ENCODE results near the gene KMT2D.

KMT2D gene, protein sequence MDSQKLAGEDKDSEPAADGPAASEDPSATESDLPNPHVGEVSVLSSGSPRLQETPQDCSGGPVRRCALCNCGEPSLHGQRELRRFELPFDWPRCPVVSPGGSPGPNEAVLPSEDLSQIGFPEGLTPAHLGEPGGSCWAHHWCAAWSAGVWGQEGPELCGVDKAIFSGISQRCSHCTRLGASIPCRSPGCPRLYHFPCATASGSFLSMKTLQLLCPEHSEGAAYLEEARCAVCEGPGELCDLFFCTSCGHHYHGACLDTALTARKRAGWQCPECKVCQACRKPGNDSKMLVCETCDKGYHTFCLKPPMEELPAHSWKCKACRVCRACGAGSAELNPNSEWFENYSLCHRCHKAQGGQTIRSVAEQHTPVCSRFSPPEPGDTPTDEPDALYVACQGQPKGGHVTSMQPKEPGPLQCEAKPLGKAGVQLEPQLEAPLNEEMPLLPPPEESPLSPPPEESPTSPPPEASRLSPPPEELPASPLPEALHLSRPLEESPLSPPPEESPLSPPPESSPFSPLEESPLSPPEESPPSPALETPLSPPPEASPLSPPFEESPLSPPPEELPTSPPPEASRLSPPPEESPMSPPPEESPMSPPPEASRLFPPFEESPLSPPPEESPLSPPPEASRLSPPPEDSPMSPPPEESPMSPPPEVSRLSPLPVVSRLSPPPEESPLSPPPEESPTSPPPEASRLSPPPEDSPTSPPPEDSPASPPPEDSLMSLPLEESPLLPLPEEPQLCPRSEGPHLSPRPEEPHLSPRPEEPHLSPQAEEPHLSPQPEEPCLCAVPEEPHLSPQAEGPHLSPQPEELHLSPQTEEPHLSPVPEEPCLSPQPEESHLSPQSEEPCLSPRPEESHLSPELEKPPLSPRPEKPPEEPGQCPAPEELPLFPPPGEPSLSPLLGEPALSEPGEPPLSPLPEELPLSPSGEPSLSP (N-terminal part only)

DNA sequence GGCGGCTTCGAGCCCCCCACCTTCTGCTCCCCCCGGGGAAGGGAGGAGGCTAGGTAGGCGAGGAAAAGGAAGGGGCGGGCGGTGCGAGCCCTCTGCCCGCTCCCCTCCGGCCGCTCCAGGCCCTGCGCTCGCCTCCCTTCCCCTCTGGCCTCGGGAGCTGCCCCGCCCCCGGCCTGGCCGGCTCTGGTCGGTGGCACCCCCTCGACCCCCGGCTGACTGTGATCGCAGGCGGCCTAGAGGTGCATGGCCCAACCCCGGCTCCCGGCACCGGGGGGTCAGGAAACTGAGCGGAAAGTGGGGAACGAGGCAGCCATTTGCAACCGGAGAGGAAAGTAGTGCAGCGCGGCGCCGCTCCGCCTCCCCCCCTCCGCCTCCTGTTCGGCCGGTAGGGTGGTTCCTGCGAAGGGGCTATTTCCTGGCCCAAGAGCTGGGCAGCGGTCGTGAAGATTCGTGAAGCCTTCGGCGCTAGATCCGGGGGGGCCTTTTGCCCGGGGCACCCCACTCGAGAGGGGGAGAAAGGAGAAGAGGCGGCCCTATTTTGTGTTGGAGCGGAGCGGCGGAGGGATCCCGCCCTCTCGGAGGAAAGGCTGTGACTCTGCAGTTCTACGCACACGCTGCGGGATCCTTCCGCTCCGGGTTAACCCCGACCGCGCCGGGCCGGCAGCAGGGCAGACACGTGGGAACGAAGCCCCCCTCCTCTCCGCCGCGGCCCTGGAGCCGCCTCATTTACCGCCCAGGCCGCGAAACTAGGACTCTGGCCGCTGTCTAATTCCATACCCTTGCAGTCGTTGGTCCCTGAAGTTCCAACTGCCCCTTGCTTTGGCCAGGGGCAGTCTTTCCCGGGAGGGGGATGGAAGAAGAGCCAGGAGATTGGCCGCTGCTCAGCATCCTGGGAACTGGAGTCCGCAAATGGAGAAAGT, at the start of gene KMT2D:
KMT2D (minus strand) TSS at position 558 of the 920 bp plus-strand sequence. CDS start 5,470 bp downstream, outside the sequence.
- DNase-seq (ENCODE audit: extremely low spot score, insufficient read length, low read depth) (peak; percentile 81), FAIRE-seq (peak; percentile 64)

DNA sequence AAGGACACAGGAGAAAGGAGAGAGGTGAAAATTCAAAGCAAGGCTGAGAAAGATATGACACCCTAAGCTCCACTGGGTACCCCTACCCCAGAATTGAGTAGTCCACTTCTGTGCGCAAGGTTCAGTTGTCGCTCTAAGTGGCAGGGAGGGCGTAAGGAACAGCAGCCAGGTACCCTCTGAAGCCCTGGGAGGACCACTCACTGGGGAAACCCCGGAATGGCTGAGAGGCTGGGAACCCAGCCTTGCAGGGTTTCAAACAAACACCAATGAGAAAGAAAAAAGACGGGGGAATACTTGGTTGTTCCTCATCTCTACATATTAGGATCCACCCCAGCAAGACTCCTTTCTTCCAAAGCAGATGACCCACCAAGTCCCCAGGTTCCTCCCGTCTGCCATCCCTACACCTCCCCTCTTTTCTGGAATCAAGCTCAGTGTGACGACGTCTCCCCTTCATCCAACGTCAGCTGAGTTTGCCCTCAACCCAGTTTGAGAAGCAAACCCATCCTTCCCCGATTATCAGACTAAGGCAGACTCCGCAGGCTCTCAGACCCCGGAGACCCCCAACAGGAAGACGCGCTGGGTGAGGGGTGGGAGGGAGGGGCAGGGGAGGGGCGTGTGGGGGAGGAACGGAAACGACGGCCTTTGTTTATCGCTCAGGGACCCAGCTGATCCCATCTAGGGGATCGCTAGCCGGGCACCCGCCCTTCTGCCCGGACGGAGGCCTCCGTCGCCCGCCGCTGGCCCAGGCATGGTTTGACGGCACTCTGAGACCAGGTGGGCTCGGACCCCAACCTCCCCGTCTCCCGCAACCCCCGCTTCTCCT, 49.3 kb upstream of the KMT2D start:
- DNase-seq (ENCODE audit: extremely low spot score, insufficient read length, low read depth) (no peak), FAIRE-seq (no peak)

DNA sequence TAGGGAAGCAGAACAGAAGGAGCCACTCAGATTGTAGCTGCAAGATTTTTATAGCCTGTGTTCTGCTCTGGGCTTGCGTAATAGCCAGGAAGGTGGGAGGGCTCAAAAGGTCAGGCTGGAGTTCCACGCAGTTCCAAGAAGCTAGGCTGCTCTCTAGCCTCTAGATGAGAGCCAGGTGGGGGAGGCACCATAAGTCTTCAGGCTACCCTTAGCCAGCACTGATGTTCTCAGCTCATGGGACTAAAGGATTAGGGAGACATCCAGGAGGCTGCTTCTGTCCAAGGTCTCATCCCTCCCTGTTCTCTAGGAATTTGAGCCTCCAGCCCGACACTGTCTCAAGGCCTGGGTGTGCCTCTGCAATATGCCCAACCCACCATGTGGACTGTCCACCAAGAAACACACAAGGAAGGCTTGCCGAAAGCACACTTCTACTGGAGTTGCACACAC, 48.4 kb upstream of the KMT2D start:
- no peak for DNase-seq (ENCODE audit: extremely low spot score, insufficient read length, low read depth)
- FAIRE-seq, result no peak

DNA sequence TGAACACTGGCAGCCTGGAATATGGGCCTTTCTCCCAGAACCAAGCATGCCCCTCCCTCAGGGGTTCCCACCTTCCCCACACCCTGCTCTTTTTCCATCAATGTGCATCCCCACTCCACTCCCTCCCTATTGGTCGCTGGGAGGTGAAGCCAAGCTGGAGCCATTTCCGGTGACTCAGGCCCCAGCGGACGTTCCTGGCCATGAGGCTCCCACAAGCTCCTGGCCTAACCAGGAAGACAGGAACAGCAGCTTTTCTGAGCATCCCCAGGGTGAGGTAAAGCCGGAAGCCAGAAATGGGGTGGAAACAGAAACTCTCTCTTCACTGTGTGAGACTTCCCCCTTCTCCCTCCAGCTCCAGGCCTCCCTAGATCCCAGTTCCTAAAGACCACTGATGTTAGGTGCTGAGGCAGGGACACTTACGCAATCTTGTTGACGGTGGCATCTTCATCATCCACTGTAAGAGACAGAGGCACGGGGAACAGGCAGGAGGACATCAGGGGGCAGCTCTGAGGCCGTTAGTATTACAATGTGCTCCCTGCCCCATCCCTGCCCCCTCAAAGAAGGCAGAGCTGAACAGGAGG, 45.0 kb upstream of the KMT2D start:
- FAIRE-seq (no peak), DNase-seq (ENCODE audit: extremely low spot score, insufficient read length, low read depth) (no peak)

DNA sequence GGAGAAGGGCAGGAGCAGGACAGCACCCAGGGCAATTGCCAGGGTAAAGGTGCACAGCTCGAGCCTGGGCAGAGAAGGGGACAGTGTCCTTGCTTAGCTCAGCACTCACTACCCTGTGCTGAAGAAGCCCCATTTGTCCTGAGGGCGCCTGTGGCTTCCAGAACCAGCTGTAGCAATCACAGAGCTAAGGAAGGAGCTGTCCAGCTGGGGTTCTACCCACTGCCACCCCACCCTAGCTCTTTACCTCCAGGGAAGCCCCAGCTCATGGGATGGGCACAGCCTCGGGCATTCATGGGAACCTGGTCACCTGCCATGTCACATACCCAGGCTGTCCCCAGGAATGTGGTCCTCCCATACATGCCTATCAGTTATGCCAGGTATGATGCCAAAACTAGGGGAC, 44.2 kb upstream of the KMT2D start:
- FAIRE-seq, result no peak
- no peak for DNase-seq (ENCODE audit: extremely low spot score, insufficient read length, low read depth)

DNA sequence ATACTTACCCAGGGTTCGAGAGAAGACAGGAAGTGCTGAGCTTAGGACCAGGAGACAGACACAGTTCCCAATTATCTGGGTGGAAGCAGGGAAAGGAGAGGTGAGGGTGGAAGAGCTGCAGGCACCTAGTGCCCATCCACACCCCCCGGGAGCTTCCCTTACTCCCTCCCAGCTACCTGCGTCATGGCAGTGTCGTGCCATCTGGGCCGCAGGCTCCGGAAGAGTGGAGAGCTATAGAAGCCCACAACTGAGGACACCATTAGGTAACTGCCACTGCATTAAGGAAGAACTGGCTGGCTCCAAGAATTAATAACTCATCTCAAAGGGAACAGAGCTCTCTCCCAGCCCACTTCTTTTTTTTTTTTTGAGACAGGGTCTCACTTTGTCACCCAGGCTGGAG, 39.8 kb upstream of the KMT2D start:
- FAIRE-seq (no peak), DNase-seq (ENCODE audit: extremely low spot score, insufficient read length, low read depth) (no peak)

DNA sequence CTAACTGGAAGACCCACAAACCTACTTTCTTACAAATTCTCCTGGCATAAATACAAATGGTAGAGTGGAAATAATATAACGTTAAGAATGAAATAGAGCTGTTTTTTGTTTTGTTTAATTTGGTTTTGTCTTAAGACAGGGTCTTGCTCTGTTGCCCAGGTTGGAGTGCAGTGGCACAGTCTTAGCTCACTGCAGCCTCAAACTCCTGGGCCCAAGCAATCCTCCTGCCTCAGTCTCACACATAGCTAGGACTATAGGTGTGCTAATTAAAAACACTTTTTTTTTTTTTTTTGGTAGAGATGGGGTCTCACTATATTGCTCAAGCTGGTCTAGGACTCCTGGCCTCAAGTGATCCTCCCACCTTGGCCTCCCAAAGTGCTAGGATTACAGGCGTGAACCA, 38.1 kb upstream of the KMT2D start:
- FAIRE-seq, result no peak

DNA sequence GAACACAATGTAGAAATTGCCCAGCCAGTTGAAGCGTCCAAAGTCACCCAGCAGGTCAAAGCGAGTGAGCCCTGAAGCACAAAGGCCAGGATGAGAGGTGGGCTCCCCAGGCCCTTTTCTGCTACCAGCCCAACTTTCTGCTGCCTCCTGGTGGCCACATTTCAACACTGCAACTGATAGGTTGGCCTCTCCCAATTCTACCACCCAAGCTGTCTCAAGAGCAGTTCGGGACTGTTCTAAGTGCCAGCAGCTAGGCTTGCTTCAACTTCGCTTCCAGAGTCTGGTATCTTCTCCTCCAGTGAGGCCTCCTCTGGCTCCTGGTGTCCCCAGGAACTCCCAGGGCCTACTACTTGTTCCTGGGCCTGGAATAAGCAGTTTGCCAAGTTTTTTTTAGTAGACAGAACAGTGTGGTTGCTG, 37.4 kb upstream of the KMT2D start:
- FAIRE-seq (peak; percentile 84), DNase-seq (ENCODE audit: extremely low spot score, insufficient read length, low read depth) (peak; percentile 48)

More for the DNA sequence above, 38.1 kb upstream of the KMT2D start:
- no peak for DNase-seq (ENCODE audit: extremely low spot score, insufficient read length, low read depth)

DNA sequence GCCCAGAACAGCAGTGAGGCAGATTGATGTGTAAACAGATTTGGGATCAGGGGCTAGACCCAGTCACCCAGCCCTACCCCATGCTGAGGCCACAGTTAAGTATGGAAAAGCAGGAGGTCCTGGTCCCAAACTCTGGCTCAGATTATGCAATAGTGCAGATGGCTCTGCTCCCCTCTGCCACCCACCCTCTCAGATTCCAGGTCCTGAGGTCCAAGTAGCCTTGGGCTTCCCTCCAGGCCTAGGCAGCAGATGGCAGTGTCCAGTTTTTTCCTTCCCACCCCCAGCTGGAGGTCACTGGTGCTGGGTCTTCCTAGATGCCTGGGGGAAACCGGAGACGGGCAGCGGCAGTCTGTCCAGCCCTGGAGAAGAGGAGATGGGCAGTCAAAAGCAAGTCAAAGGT, 36.8 kb upstream of the KMT2D start:
- FAIRE-seq (no peak), DNase-seq (ENCODE audit: extremely low spot score, insufficient read length, low read depth) (no peak)

DNA sequence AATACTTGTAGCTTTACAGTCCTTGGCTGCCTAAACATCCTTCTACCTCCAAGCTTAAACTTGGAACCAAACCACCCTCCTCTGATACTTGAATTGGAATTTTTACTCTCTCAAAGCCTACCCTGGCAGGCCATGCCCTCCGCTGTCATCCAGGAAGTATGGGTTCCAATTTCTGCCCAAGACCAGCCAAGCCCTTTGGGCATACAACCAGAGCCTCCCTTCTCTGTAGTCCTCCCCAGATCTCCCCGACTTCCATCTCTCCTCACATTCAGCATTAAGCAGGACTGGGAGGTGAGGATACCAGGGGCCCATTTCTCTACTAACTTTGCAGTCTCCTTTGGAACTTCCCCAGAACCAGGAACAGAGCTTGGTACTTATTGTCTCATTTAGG, 34.4 kb upstream of the KMT2D start:
- no peak for FAIRE-seq

DNA sequence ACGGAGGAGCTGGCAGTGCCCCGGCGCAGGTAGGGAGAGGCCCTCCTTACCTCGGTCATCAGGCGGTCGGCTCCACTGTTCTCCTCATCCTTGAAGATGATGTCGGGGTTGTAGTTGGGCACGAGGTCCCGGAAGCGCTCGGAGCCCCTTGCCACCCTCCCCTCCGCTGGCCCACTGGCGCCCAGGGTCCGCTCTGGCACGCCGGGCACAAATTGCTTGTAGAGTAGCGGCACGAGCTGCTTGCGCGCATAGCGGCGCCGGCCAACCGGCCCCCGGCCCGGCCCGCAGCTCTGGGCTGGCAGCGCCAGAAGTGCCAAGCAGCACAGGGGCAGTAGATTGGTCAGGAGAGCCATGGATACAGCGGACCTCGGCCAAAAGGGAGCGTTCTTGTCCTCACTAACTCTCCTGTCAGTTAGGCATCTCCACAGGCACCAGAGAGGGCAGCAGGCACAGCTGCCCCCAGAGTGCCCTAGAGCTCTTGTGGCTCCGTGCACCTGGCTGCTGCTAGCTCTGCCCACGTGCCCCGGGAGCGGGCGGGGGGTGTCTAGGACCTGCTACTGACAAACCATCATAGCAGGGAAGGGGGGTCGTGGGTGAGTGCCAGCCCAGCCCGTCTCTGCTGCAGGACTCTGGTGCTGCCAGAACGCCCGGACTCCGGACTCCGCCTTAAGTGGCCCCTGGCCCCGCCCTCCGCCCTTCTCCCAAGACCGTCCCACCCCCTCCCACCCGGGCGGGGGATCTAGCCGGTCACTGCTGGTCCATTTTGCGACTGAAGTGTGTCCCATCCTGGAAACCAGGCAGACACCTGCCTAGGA, 33.8 kb upstream of the KMT2D start, which contains the start of gene DHH:
DHH (minus strand) TSS at position 642 of the 815 bp plus-strand sequence; CDS start at position 353, 289 bp downstream.
- FAIRE-seq, result no peak
- DNase-seq (ENCODE audit: extremely low spot score, insufficient read length, low read depth), result no peak

More for the DNA sequence above, 34.4 kb upstream of the KMT2D start:
- DNase-seq (ENCODE audit: extremely low spot score, insufficient read length, low read depth), result no peak

DNA sequence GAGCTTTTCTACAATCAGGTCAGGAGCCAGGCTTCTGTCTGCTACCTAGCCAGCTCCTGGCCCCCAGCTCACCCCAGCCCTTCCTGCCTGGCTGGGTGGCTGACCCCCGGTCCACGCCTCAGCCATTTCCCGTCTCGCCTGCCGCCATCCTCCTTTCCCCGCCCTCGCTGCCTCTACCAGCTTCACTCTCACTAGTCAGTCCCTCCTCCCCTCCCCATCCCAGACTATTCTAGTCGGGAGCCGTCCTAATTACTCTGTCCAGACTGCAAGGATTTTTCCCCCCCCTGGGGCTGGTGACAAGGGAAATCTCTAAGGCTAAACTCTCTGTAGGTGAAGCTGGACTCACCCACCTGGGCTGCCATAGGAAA, 33.2 kb upstream of the KMT2D start:
- no peak for DNase-seq (ENCODE audit: extremely low spot score, insufficient read length, low read depth)
- no peak for FAIRE-seq

DNA sequence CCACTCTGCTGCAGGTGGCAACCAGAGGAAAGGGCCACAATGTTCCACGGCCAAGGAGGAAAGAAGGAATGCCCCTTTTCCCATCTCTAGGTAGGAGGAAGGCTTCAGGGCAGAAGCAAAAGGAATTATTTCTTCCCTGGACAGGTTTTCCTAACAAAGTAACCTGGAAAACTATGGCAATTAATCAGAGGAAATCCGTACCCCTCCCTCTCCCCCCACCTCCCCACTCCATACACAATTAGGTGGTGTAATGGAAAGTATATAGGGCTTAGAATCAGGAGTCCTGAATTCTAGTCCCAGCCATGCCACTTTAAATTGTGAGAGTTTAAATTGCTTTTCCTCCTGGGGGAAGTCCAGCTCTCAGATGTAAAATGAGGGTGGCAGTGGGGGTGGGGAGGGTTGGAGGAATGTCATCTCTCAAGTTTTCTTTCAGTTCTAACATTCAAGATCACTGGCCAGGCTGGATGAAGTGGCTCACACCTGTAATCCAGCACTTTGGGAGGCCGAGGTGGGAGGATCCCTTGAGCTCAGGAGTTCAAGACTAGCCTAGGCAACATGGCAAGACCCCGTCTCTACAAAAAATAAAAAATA, 32.3 kb upstream of the KMT2D start:
- no peak for DNase-seq (ENCODE audit: extremely low spot score, insufficient read length, low read depth)
- no peak for FAIRE-seq

DNA sequence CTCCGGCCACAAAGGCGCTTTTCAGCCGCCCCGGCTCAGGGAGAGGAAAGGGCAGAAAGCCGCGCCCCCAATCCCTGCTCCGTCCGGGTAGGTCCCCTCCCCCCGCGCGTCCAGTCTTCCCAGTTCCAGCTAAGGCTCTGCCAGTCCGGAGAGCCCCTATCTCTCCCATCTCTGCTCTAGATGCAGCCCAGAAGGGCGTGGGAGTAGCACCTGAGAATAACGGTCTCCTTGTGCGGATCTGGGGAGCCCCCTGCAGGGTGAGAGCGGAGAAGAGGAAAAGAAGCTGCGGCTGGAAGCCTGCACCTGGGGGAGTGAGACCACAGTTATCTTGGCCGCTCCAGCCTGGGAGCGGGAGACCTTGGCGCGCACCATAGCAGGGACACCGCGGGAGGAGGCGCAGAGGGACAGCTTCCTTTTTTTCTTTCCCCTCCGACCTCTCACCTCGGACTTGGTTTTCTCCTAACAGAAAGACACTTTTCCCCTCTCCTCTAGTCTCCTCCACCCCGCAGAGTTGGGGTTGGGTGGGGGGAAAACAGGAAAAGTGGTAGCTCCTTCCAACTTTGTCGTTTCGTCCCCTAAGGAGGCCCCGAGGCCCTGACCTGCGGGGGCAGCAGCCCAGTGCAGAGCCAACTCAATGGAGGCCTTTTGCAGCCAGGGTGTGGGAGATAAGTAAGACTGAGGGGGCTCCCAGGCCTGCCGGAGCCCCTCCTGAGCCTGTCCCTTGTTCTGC, 31.7 kb upstream of the KMT2D start:
- FAIRE-seq (peak; percentile 67), DNase-seq (ENCODE audit: extremely low spot score, insufficient read length, low read depth) (peak; percentile 59)

DNA sequence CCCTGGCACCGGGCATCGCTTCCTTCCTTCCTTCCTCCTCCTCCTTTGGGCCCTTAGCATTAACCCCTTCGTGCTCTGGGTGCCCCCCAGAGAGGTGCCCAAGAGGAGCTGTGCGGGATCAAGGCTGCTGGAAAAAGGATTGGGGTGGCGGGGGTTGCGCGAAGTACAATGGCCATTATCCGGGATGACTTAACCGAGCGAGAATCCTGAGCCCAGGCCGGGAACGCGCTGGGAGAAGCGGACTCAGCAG, 31.2 kb upstream of the KMT2D start:
- DNase-seq (ENCODE audit: extremely low spot score, insufficient read length, low read depth) (no peak), FAIRE-seq (no peak)

DNA sequence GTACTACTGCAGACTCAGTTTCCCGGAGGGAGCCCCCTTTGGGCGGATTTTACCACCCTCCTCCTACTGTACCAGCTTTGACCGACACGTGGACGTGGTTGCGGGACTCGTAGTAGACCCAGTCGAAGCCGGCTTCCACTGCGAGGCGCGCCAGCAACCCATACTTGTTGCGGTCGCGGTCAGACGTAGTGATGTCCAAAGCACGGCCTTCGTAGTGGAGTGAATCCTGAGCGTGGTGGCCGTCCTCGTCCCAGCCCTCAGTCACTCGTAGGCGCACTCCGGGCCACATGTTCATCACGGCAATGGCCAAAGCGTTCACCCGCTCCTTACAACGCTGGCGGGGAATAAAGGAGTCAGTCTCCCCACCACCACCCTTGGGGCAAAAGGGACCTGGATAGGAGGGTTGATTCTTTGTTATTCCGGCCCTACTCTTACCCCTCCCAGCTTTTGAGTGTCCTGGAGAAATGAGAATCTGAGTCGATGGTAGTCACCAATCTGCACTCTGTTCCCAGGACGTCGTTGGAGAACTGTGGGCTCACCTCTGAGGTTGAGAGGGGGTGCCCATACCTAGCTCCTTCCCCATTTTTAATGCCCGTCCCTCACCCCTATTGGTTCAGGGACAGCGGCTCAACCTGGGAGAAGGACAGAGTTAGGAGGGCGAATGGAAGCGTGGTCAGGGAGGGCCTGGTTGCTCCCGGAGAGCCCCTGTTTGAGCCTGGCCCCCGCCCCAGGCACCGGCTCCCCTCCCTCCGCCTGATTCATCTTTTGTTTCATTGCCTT, 30.7 kb upstream of the KMT2D start:
- DNase-seq (ENCODE audit: extremely low spot score, insufficient read length, low read depth) (no peak), FAIRE-seq (no peak)

All from GM18507 (cell line).